GM12878 (cell line): ENCODE results near the gene GDE1. TPM values are rescaled to one million over a fixed set of nuclear protein-coding genes. Genes with fewer than 3 reads are reported as not detected.

Experiments
- HCFC1 ChIP-seq: fragments of 150-350 bp; IDR thresholded peaks from 2 replicates; pipeline ENCODE4 v1.6.1; 2014; ENCODE audit warnings: low read length
- HSF1 ChIP-seq: fragments of 150-350 bp; IDR thresholded peaks from 2 replicates; pipeline ENCODE4 v1.6.1; 2014; ENCODE audit warnings: mild to moderate bottlenecking, low read depth, low read length
- IKZF1 ChIP-seq: fragments of 450-650 bp; conservative IDR thresholded peaks from 2 replicates; pipeline ENCODE4 v1.6.1; 2017; ENCODE audit warnings: antibody characterized with exemption, mild to moderate bottlenecking
- IRF4 ChIP-seq: IDR thresholded peaks from 2 replicates; pipeline ENCODE4 v1.6.1; 2011; ENCODE audit warnings: low read depth, low read length
- MEF2A ChIP-seq: IDR thresholded peaks from 2 replicates; pipeline ENCODE4 v1.6.1; 2011; ENCODE audit warnings: low read depth, mild to moderate bottlenecking, low read length, moderate library complexity; ENCODE audit not compliant: insufficient read depth
- MEF2B ChIP-seq: fragments of 450-650 bp; IDR thresholded peaks from 2 replicates; pipeline ENCODE4 v1.6.1; 2018; ENCODE audit warnings: mild to moderate bottlenecking, moderate library complexity; ENCODE audit not compliant: partially characterized antibody, poor library complexity, severe bottlenecking
- MXI1 ChIP-seq: fragments of 150-350 bp; IDR thresholded peaks from 2 replicates; pipeline ENCODE4 v1.6.1; 2011; ENCODE audit warnings: low read depth, mild to moderate bottlenecking, inconsistent platforms, low read length, improper control_type of control experiment
- NFYB ChIP-seq: IDR thresholded peaks from 2 replicates; pipeline ENCODE4 v1.6.1; 2011; ENCODE audit warnings: low read depth, mild to moderate bottlenecking, low read length, improper control_type of control experiment, moderate library complexity; ENCODE audit not compliant: insufficient read depth
- NR2C1 ChIP-seq: fragments of 450-650 bp; IDR thresholded peaks from 2 replicates; pipeline ENCODE4 v1.6.1; 2017; ENCODE audit warnings: antibody characterized with exemption, mild to moderate bottlenecking, moderate library complexity
- NR2C2 ChIP-seq: IDR thresholded peaks from 2 replicates; pipeline ENCODE4 v1.6.1; 2011; ENCODE audit warnings: borderline replicate concordance, low read depth; ENCODE audit not compliant: control insufficient read depth, insufficient read length
- POLR2AphosphoS5 ChIP-seq: IDR thresholded peaks from 2 replicates; pipeline ENCODE4 v1.6.1; 2011; ENCODE audit warnings: mild to moderate bottlenecking, low read length, inconsistent platforms
- RAD51 ChIP-seq: fragments of 450-650 bp; IDR thresholded peaks from 2 replicates; pipeline ENCODE4 v1.6.1; 2016; ENCODE audit warnings: moderate library complexity, mild to moderate bottlenecking, inconsistent platforms
- TARDBP ChIP-seq: IDR thresholded peaks from 2 replicates; pipeline ENCODE4 v1.6.1; 2016; ENCODE audit warnings: borderline replicate concordance
- TCF12 ChIP-seq: IDR thresholded peaks from 2 replicates; pipeline ENCODE4 v1.6.1; 2011; ENCODE audit warnings: low read depth, mild to moderate bottlenecking, low read length
- TCF3 ChIP-seq: IDR thresholded peaks from 2 replicates; pipeline ENCODE4 v1.6.1; 2012; ENCODE audit warnings: low read depth, mild to moderate bottlenecking, low read length, borderline replicate concordance; ENCODE audit not compliant: insufficient read depth
- ZSCAN29 ChIP-seq: fragments of 450-650 bp; IDR thresholded peaks from 2 replicates; pipeline ENCODE4 v1.6.1; 2017; ENCODE audit warnings: mild to moderate bottlenecking, moderate library complexity
- polyA plus RNA-seq, 11 experiments: library from polyadenylated mRNA; depleted of rRNA in 4 of 11; unstranded in 6 of 11; stranded (reverse) in 5 of 11; fragments of >200 nt; fragmentation: Nextera tagmentation in 4 of 11; fragmentation: Illumina TruSeq in 1 of 11; extraction: Ambion mirVana in 4 of 11; extraction: Trizol in 1 of 11; gene quantifications; 1 replicate in 1 of 11; 2 replicates in 10 of 11; pipeline versions ENCODE4 v1.2.1 to v1.2.3, GENCODE V29; 2011 to 2016; ENCODE audit warnings: inconsistent platforms in 2 of 11, missing spikeins in 2 of 11, low read depth in 1 of 11
- total RNA-seq, 4 experiments: library from RNA; depleted of rRNA in 3 of 4; stranded (reverse); fragments of >200 nt in 3 of 4; fragmentation: Illumina TruSeq in 1 of 4; extraction: Trizol in 1 of 4; gene quantifications; 2 replicates each; pipeline versions ENCODE4 v1.2.1 to v1.2.3, GENCODE V29; 2013 to 2021
- TF ChIP-seq, protein P1 (sequence below): IDR thresholded peaks from 2 replicates; pipeline ENCODE4 v1.6.1; 2011; ENCODE audit warnings: borderline replicate concordance, low read depth, mild to moderate bottlenecking, moderate library complexity, mixed read lengths, low read length; ENCODE audit not compliant: insufficient read depth; ENCODE audit errors: extremely low read length

GDE1 gene
- total and polyA plus RNA-seq, 10 of the 15 experiments (the other 5 are each of a cell fraction or from before 2014, with no cell fraction given), result 14.8 to 31.8 (median 21.0) TPM

- TF ChIP-seq MEF2B, result peak; percentile 18
- no peak; the same call in 1 of the 2 replicates for TF ChIP-seq HSF1
- no peak; the same call in 1 of the 2 replicates for TF ChIP-seq IRF4
- peak; percentile 64; the same call in 1 of the 2 replicates for TF ChIP-seq TCF12
- TF ChIP-seq TARDBP, result peak; percentile 83; the same call in 1 of the 2 replicates
- peak; percentile 76 for TF ChIP-seq POLR2AphosphoS5
- TF ChIP-seq IKZF1, result peak; percentile 92
- TF ChIP-seq ZSCAN29, result peak; percentile 82; the same call in 1 of the 2 replicates
- peak; percentile 92 for TF ChIP-seq RAD51
- TF ChIP-seq NR2C2, result no peak
- 0 out of 2 replicates have a peak, but pooled peaks have one; percentile 27 for TF ChIP-seq MEF2A
- TF ChIP-seq NR2C1, result peak; percentile 93
- peak; percentile 75; the same call in 1 of the 2 replicates for TF ChIP-seq MXI1
- TF ChIP-seq, protein P1, sequence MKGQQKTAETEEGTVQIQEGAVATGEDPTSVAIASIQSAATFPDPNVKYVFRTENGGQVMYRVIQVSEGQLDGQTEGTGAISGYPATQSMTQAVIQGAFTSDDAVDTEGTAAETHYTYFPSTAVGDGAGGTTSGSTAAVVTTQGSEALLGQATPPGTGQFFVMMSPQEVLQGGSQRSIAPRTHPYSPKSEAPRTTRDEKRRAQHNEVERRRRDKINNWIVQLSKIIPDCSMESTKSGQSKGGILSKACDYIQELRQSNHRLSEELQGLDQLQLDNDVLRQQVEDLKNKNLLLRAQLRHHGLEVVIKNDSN, result peak; percentile 83
- TF ChIP-seq NFYB, result no peak
- 0 out of 2 replicates have a peak, but pooled peaks have one; percentile 8 for TF ChIP-seq TCF3
- peak; percentile 91 for TF ChIP-seq HCFC1
- TF ChIP-seq, all 136 proteins: peak for 65
These were observed 33.5 kb upstream of the GDE1 start, which contains the start of gene VPS35L (continued) for GRCh38 chr16:19555186-19555937.
